Measurements from ENCODE around the gene ECE1.

The ECE1 gene

DNA sequence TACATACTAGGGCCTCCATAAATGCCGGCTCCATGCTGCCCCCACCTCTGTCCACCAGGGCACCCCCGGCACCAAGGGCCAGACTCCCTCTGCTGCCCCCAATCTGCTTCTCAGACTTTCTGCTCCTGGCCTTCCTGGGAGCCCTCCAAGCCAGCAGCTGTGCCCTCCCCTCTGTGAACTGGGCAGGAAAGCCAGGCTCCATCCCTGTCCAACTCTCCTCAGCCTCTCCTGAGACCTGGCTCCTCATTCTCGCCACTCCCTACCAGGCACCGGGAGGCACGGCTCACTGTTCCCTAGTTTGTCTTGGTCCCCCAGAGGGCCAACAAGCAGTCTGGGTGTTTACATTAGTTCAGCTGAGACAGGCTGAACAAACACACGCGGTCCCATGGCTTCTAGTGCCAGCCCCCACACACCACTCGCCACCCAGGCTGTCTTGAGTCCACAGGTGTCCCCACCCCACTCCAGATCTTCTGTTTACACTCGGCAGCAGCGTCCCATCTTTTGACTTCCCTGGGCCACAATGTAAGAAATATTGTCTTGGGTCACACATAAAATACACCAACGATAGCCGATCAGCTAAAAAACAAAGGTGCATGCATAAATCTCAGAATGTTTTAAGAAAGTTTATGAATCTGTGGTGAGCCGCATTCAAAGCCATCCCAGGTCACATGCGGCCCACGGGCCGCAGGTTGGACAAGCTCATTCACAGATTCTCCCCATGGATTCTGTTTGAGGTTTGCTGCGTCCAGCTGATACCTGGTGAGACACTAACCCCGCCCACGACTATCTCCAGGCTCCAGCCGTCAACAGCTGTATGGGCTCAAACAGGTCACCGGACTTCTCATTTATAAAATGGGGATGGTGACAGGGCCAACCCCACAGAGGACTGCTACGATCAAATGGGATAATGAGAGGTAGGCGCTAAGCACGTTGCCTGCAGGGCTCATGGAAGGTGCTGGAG is 29.5 kb upstream of the ECE1 start:
- H3K4me3 ChIP-seq (ENCODE audit: control insufficient read depth, low read depth, low read length) = no peak overlapping the region
- peak; percentile 39 for DNase-seq (ENCODE audit: low read depth)
- TF ChIP-seq CTCF (conservative IDR thresholded peaks at IDR 0.05; ENCODE audit: control insufficient read depth, insufficient read depth, low read depth, low read length) = no peak

- peak; percentile 97 for DNase-seq (ENCODE audit: low read depth)
- no peak overlapping the region for H3K4me3 ChIP-seq (ENCODE audit: control insufficient read depth, low read depth, low read length)
- TF ChIP-seq CTCF (conservative IDR thresholded peaks at IDR 0.05; ENCODE audit: control insufficient read depth, insufficient read depth, low read depth, low read length) = no peak
Measured at GRCh38 chr1:21318714-21319159, 28.5 kb upstream of the ECE1 start.

GRCh38 chr1:21318057-21318713 is 27.9 kb upstream of the ECE1 start:
- no peak overlapping the region for H3K4me3 ChIP-seq (ENCODE audit: control insufficient read depth, low read depth, low read length)
- TF ChIP-seq CTCF (conservative IDR thresholded peaks at IDR 0.05; ENCODE audit: control insufficient read depth, insufficient read depth, low read depth, low read length) = no peak
- no peak for DNase-seq (ENCODE audit: low read depth)

DNA sequence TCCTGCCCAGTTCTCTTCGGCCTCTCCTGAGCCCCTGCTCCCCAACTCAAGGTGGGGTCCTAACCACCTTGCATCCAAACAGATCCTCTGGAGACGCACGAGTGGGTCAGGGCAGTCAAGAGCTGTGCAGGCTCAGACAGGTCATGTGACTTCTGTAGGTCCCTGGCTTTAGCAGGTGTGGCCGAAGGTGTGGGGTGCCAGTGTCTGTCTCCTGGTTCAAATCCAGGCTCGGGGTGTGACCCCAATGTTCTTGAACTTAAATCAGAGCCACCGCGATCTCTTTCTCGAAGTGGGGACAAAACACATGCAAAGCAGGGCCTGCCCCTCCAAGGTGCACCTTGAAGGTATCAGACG is 27.4 kb upstream of the ECE1 start:
- TF ChIP-seq CTCF (conservative IDR thresholded peaks at IDR 0.05; ENCODE audit: control insufficient read depth, insufficient read depth, low read depth, low read length) = no peak
- H3K4me3 ChIP-seq (ENCODE audit: control insufficient read depth, low read depth, low read length) = no peak overlapping the region
- no peak for DNase-seq (ENCODE audit: low read depth)

- H3K4me3 ChIP-seq (ENCODE audit: control insufficient read depth, low read depth, low read length) = no peak overlapping the region
- TF ChIP-seq CTCF (conservative IDR thresholded peaks at IDR 0.05; ENCODE audit: control insufficient read depth, insufficient read depth, low read depth, low read length) = no peak
- peak; percentile 93 for DNase-seq (ENCODE audit: low read depth)
Measured at GRCh38 chr1:21317035-21317689, 26.9 kb upstream of the ECE1 start.

- TF ChIP-seq CTCF (conservative IDR thresholded peaks at IDR 0.05; ENCODE audit: control insufficient read depth, insufficient read depth, low read depth, low read length) = no peak
- DNase-seq (ENCODE audit: low read depth) = no peak
- H3K4me3 ChIP-seq (ENCODE audit: control insufficient read depth, low read depth, low read length) = no peak overlapping the region
Measured at GRCh38 chr1:21314743-21315396, 24.6 kb upstream of the ECE1 start.
